ENCODE results near the gene NUAK2.

NUAK2 gene

DNA sequence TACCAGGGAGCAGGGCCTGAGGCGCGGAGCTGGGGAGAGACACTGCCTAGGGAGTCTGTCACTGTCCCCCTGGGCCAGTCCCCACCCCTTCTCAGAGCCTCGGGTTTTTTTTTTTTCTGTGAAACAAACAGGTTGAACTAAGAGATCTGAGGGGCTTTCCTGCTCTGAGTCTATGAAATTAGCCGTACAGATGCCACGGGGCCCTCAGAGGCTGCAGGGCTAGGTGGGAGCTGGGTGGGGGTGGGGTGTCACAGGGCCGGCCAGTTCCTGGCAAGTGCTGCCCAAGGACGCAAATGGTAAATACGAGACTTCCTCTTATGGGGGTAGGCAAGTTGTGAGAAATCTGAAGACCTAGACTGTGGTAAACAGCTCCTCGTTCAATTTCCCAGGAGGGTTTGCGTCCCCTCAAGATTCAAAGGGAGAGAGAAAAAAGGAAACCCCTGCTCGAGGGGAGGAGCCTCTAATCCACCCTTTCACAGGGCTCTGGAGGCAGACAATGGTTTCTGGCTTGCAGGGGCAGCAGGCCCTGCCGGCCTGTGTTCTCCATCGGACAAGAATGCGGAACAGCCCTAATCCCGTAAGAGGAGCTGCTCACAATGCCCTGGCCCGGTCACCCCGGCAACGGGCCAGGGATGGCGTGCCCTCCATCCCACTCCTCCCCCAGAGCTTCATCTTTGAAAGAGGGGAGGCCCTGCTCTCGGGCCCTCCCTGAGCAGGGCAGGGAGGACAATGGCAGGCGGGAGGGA is 7.8 kb downstream of the NUAK2 start:
- Histone ChIP-seq H3K18ac (ENCODE audit: low read depth in 1 of 2, low read length in 2 of 2) (peak overlapping the region; percentile 71 to 87), H2BK15ac (ENCODE audit: low read depth, poor library complexity, severe bottlenecking) (peak overlapping the region; percentile 1), H3K4me3 (ENCODE audit: insufficient read depth in 1 of 2, low read depth in 1 of 2, low read length in 2 of 2) (no peak overlapping the region), H3K79me1 (replicated peaks; ENCODE audit: low read length, poor library complexity, severe bottlenecking) (peaks cover 12% of the 10 kb centered on the region), H2BK5ac (ENCODE audit: low read depth, low read length, poor library complexity, severe bottlenecking) (no peak overlapping the region), H2AFZ (ENCODE audit: low read depth, low read length) (no peak overlapping the region), H3K14ac (ENCODE audit: low read length in 2 of 2) (peak overlapping the region in 1 of 2 experiments; percentile 68), H4K91ac (ENCODE audit: low read length) (peak overlapping the region; percentile 65), H2BK120ac (ENCODE audit: low read depth, low read length) (peak overlapping the region; percentile 75), H3K36me3 (ENCODE audit: control insufficient read depth in 1 of 2, insufficient read depth in 2 of 2, low read depth in 1 of 2, low read length in 2 of 2) (peaks cover 15 to 42% of the 10 kb centered on the region in 2 experiments), H3K4me2 (ENCODE audit: low read length, poor library complexity, severe bottlenecking) (peak overlapping the region; percentile 52), H3K27ac (ENCODE audit: low read length, poor library complexity, severe bottlenecking) (peak overlapping the region; percentile 79), H4K8ac (ENCODE audit: low read length) (peak overlapping the region; percentile 93), H3K4me1 (ENCODE audit: control insufficient read depth, insufficient read depth, low read depth, low read length) (peaks cover 40% of the 10 kb centered on the region), H2BK12ac (ENCODE audit: low read length in 2 of 2) (peak overlapping the region in 1 of 2 experiments; percentile 81), H3K27me3 (ENCODE audit: control insufficient read depth in 1 of 2, insufficient read depth in 1 of 2, low read length in 2 of 2) (no peaks in the 10 kb centered on the region), H3K9ac (ENCODE audit: low read length) (peak overlapping the region; percentile 71), H2AK5ac (ENCODE audit: low read length, severe bottlenecking) (peak overlapping the region; percentile 49), H3K4ac (ENCODE audit: low read depth in 1 of 2, low read length in 2 of 2) (peak overlapping the region; percentile 86 to 88), H3K9me3 (ENCODE audit: control insufficient read depth, low read length) (no peaks in the 10 kb centered on the region), H3K23ac (ENCODE audit: low read length in 2 of 2) (peak overlapping the region in 1 of 2 experiments; percentile 75)
- DNase-seq, result peak; percentile 74
- WGBS, result 13% methylated on average over 21 of the region's 21 CpGs

DNA sequence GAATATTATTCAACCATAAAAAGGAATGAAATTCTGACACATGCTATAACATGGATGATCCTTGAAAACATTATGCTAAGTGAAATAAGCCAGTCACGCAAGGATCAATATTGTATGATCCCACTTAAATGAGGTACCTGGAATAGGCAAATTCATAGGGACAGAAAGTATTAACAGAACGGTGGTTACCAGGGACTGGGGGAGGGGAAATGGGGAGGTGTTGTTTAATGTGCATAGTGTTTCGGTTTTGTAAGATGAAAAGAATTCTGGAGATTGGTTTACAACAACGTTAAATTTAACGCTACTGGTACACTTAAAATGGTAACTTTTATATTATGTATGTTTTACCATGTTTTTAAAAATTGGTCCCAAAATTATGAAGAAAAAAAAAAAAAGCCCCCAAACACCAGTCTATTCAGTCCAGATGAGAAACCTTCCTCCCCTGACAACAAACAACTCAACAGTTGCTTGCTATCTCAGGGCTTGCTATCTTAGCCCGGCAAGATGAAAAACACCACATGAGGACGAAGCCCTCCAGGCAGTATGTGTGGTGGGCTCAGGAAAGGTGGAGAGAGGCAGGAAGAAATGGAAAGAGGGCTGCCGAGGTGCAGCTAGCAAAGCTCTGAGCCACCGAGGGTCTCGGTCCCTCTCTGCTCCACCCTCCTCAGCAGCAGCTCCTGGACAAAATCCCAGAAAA is 8.5 kb downstream of the NUAK2 start:
- H4K8ac ChIP-seq (ENCODE audit: low read length), result peak overlapping the region; percentile 93
- H2BK12ac ChIP-seq (ENCODE audit: low read length in 2 of 2), result peak overlapping the region in 1 of 2 experiments; percentile 23
- H2BK15ac ChIP-seq (ENCODE audit: low read depth, poor library complexity, severe bottlenecking), result peak overlapping the region; percentile 65
- peak overlapping the region; percentile 71 to 85 for H3K18ac ChIP-seq (ENCODE audit: low read depth in 1 of 2, low read length in 2 of 2)
- WGBS, result 75% methylated on average over 4 of the region's 10 CpGs
- H2BK5ac ChIP-seq (ENCODE audit: low read depth, low read length, poor library complexity, severe bottlenecking), result no peak overlapping the region
- no peaks in the 10 kb centered on the region for H3K9me3 ChIP-seq (ENCODE audit: control insufficient read depth, low read length)
- H3K4me1 ChIP-seq (ENCODE audit: control insufficient read depth, insufficient read depth, low read depth, low read length), result peaks cover 37% of the 10 kb centered on the region
- no peak overlapping the region for H3K4me3 ChIP-seq (ENCODE audit: insufficient read depth in 1 of 2, low read depth in 1 of 2, low read length in 2 of 2)
- H3K4ac ChIP-seq (ENCODE audit: low read depth in 1 of 2, low read length in 2 of 2), result peak overlapping the region; percentile 86 to 88
- H3K36me3 ChIP-seq (ENCODE audit: control insufficient read depth in 1 of 2, insufficient read depth in 2 of 2, low read depth in 1 of 2, low read length in 2 of 2), result peaks cover 20 to 49% of the 10 kb centered on the region in 2 experiments
- peak overlapping the region; percentile 18 for H2AK5ac ChIP-seq (ENCODE audit: low read length, severe bottlenecking)
- peak overlapping the region; percentile 65 for H4K91ac ChIP-seq (ENCODE audit: low read length)
- H3K4me2 ChIP-seq (ENCODE audit: low read length, poor library complexity, severe bottlenecking), result peak overlapping the region; percentile 52
- H3K27ac ChIP-seq (ENCODE audit: low read length, poor library complexity, severe bottlenecking), result peak overlapping the region; percentile 79
- no peak overlapping the region for H2AFZ ChIP-seq (ENCODE audit: low read depth, low read length)
- H3K9ac ChIP-seq (ENCODE audit: low read length), result peak overlapping the region; percentile 71
- no peaks in the 10 kb centered on the region for H3K27me3 ChIP-seq (ENCODE audit: control insufficient read depth in 1 of 2, insufficient read depth in 1 of 2, low read length in 2 of 2)
- DNase-seq, result no peak
- H3K79me1 ChIP-seq (replicated peaks; ENCODE audit: low read length, poor library complexity, severe bottlenecking), result peaks cover 18% of the 10 kb centered on the region
- peak overlapping the region in 1 of 2 experiments; percentile 75 for H3K23ac ChIP-seq (ENCODE audit: low read length in 2 of 2)
- H2BK120ac ChIP-seq (ENCODE audit: low read depth, low read length), result peak overlapping the region; percentile 75
- H3K14ac ChIP-seq (ENCODE audit: low read length in 2 of 2), result no peak overlapping the region

DNA sequence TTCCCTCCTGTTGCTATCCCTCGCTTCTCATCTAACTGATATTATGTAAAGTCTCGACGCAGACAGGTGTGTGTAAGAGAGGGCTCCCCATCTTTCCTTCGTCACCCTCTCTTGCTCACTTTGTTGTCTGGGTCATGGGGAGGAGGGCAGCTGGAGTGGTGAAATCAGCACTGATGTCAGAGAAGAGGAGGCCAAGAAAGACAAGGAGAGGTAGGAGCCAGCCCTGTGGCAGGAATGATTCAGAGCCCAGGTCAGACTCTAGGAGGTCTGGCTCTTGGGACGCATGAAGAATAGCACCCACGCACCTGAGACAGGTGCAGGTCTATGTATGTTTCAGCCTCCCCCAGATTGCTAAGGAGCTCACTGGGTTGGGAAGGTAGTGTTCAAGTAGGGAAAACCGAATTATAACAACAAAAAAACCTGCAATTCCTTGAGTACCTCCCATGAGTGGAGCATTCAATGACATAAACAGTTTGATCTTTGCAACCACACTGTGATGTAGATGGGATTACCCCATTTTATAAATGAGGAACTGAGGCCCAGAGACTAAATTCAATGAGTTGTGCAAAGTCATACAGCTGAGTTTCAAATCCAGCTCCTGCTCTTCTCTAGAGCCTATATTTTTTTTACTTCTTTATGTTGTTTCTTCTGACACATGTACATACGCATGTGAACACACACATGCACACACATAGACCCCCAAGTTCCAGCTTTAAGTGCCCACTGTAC is 10.4 kb downstream of the NUAK2 start:
- Histone ChIP-seq H2AFZ (ENCODE audit: low read depth, low read length) (no peak overlapping the region), H3K27me3 (ENCODE audit: control insufficient read depth in 1 of 2, insufficient read depth in 1 of 2, low read length in 2 of 2) (no peaks in the 10 kb centered on the region), H2BK12ac (ENCODE audit: low read length in 2 of 2) (no peak overlapping the region), H3K23ac (ENCODE audit: low read length in 2 of 2) (no peak overlapping the region), H3K9ac (ENCODE audit: low read length) (no peak overlapping the region), H3K4me1 (ENCODE audit: control insufficient read depth, insufficient read depth, low read depth, low read length) (peaks cover 29% of the 10 kb centered on the region), H4K8ac (ENCODE audit: low read length) (no peak overlapping the region), H3K18ac (ENCODE audit: low read depth in 1 of 2, low read length in 2 of 2) (no peak overlapping the region), H3K36me3 (ENCODE audit: control insufficient read depth in 1 of 2, insufficient read depth in 2 of 2, low read depth in 1 of 2, low read length in 2 of 2) (peaks cover 39 to 62% of the 10 kb centered on the region in 2 experiments), H3K9me3 (ENCODE audit: control insufficient read depth, low read length) (no peaks in the 10 kb centered on the region), H3K27ac (ENCODE audit: low read length, poor library complexity, severe bottlenecking) (no peak overlapping the region), H2BK15ac (ENCODE audit: low read depth, poor library complexity, severe bottlenecking) (no peak overlapping the region), H3K14ac (ENCODE audit: low read length in 2 of 2) (no peak overlapping the region), H2BK5ac (ENCODE audit: low read depth, low read length, poor library complexity, severe bottlenecking) (no peak overlapping the region), H3K4ac (ENCODE audit: low read depth in 1 of 2, low read length in 2 of 2) (no peak overlapping the region), H3K4me2 (ENCODE audit: low read length, poor library complexity, severe bottlenecking) (no peak overlapping the region), H2BK120ac (ENCODE audit: low read depth, low read length) (no peak overlapping the region), H2AK5ac (ENCODE audit: low read length, severe bottlenecking) (no peak overlapping the region), H4K91ac (ENCODE audit: low read length) (no peak overlapping the region), H3K4me3 (ENCODE audit: insufficient read depth in 1 of 2, low read depth in 1 of 2, low read length in 2 of 2) (no peak overlapping the region), H3K79me1 (replicated peaks; ENCODE audit: low read length, poor library complexity, severe bottlenecking) (peaks cover 33% of the 10 kb centered on the region)
- DNase-seq, result no peak
- WGBS, result 100% methylated on average over 3 of the region's 8 CpGs

DNA sequence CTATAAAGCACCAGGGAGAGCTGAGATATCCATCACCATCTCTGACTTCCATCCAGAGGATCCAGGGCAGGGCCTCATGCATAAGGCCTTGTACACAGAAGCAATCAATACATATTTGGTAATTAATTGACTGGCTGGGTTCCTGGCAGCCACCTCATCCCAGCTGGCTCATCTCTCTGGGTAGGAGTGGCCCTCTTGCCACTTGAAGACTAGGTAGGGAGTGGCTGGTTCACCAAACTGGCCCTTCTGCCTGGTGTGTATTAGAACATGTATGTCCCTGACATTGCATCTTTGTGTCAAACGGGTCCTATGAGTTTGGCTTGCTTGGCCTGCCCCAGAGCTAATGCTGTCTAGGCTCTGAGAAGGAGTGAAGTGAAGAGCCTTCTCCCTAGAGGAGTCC is 11.8 kb downstream of the NUAK2 start:
- DNase-seq, result no peak
- Histone ChIP-seq H3K4ac (ENCODE audit: low read depth in 1 of 2, low read length in 2 of 2) (no peak overlapping the region), H3K27me3 (ENCODE audit: control insufficient read depth in 1 of 2, insufficient read depth in 1 of 2, low read length in 2 of 2) (no peaks in the 10 kb centered on the region), H3K18ac (ENCODE audit: low read depth in 1 of 2, low read length in 2 of 2) (no peak overlapping the region), H2BK12ac (ENCODE audit: low read length in 2 of 2) (no peak overlapping the region), H3K9ac (ENCODE audit: low read length) (no peak overlapping the region), H3K27ac (ENCODE audit: low read length, poor library complexity, severe bottlenecking) (no peak overlapping the region), H2BK15ac (ENCODE audit: low read depth, poor library complexity, severe bottlenecking) (no peak overlapping the region), H3K9me3 (ENCODE audit: control insufficient read depth, low read length) (no peaks in the 10 kb centered on the region), H4K91ac (ENCODE audit: low read length) (no peak overlapping the region), H3K23ac (ENCODE audit: low read length in 2 of 2) (no peak overlapping the region), H3K4me2 (ENCODE audit: low read length, poor library complexity, severe bottlenecking) (no peak overlapping the region), H2BK120ac (ENCODE audit: low read depth, low read length) (no peak overlapping the region), H3K36me3 (ENCODE audit: control insufficient read depth in 1 of 2, insufficient read depth in 2 of 2, low read depth in 1 of 2, low read length in 2 of 2) (peaks cover 50 to 74% of the 10 kb centered on the region in 2 experiments), H2AFZ (ENCODE audit: low read depth, low read length) (no peak overlapping the region), H3K4me3 (ENCODE audit: insufficient read depth in 1 of 2, low read depth in 1 of 2, low read length in 2 of 2) (no peak overlapping the region), H3K79me1 (replicated peaks; ENCODE audit: low read length, poor library complexity, severe bottlenecking) (peaks cover 35% of the 10 kb centered on the region), H3K4me1 (ENCODE audit: control insufficient read depth, insufficient read depth, low read depth, low read length) (peaks cover 26% of the 10 kb centered on the region), H3K14ac (ENCODE audit: low read length in 2 of 2) (no peak overlapping the region), H4K8ac (ENCODE audit: low read length) (no peak overlapping the region), H2AK5ac (ENCODE audit: low read length, severe bottlenecking) (no peak overlapping the region), H2BK5ac (ENCODE audit: low read depth, low read length, poor library complexity, severe bottlenecking) (no peak overlapping the region)
- WGBS, result 92% methylated on average over 1 of the region's 1 CpG
